GM18526 (cell line): ENCODE measurements around the gene SMYD3.

Experiments
- POLR2A ChIP-seq: IDR thresholded peaks from 3 replicates; pipeline ENCODE4 v1.6.1; 2011; ENCODE audit not compliant: insufficient read length; ENCODE audit errors: extremely low read depth

The SMYD3 gene

GRCh38 chr1:246145900-246146299 is 361.2 kb downstream of the SMYD3 start:
- no peak for TF ChIP-seq POLR2A

- TF ChIP-seq POLR2A, result no peak
Measured at GRCh38 chr1:246144931-246145330, 362.1 kb downstream of the SMYD3 start.

DNA sequence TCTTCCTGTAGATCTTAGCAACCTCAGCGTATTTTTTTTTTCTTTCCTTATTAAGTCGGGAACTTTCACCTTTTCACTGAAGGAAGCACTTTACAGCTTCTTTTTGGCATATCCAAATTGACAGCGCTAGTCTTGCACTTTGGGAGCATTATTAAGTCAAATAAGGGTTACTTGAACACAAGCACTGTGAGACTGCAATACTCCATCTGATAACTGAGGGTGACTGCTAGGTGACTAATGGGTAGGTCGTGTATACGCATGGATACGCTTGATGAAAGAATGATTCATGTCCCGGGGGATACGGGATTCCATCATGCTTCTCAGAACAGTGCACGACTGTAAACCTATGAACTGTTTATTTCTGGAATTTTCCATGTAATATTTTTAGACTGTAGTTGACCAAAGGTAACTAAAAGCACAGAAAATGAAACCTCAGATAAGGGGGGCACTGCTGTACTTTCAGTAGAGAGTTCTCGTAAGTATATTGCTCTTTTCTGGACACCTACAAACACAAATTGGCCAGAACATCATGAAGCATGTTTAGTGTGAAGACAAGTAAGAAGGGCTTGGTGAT is 364.7 kb downstream of the SMYD3 start:
- TF ChIP-seq POLR2A, result no peak

DNA sequence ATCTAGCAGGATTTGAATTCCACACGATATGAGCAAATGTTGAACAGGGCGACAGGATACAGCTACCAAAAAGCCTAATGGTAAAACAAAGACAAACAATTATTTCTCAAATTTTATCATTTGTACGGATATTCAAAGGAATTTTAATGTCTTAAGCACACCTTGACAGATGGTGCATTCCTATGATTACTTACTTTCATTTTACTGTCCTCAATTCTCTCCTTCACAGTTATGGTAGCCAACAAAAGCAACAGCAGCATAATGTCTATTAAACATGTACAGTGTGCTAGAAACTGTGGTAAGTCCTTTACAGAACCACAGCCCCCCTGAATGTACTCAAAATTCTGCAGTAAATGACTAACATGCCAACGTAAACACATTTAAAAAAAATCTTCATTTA is 365.8 kb downstream of the SMYD3 start:
- TF ChIP-seq POLR2A, result no peak

GRCh38 chr1:246139745-246140182 is 367.3 kb downstream of the SMYD3 start:
- TF ChIP-seq POLR2A, result no peak

DNA sequence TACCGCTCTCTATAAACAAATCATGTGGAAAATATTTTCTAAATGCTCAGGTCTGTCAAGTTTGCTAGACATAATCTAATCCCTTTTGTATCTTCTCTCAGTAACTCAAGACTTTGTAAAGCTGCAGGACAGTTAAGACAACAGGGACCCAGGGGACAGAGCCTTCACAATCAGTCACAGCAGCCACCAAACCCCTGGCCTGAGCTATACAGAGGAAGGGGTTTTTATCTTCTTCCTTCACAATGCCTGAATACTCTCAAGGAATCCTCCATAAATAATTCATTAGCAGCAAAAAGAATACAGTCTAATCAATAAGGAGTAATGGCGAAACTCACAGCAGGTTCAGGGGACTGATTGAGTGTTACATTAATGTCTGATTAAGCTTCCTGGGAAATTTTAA is 368.3 kb downstream of the SMYD3 start:
- no peak for TF ChIP-seq POLR2A

GRCh38 chr1:246136477-246136876 is 370.6 kb downstream of the SMYD3 start:
- no peak for TF ChIP-seq POLR2A

GRCh38 chr1:246134789-246135188 is 372.3 kb downstream of the SMYD3 start:
- no peak for TF ChIP-seq POLR2A

- TF ChIP-seq POLR2A, result no peak
Measured at GRCh38 chr1:246131095-246131494, 376.0 kb downstream of the SMYD3 start.

DNA sequence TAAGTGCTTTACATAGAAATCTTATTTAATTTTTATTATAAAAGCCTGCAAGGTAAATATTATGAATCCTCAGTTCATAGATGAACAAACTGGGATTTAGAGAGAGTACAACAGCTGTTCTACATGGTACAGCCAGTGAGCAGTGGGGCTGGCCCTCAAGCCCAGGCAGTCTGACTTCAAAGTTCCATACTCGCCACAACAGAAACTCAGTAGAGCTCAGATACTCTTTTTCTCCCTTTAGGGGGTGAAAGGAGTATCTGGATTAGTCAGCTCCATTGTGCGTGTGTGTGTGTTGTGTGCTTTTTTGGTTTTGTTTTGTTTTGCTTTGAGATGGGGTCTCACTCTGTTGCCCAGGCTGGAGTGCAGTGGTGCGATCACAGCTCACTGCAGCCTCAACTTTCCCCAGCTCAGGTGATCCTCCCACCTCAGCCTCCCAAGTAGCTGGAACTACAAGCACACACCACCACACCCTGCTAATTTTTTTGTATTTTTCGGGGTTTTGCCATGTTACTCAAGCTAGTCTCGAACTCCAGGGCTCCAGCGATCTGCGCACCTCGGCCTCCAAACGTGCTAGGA is 378.5 kb downstream of the SMYD3 start:
- no peak for TF ChIP-seq POLR2A

GRCh38 chr1:246126580-246126979 is 380.5 kb downstream of the SMYD3 start:
- TF ChIP-seq POLR2A, result no peak

DNA sequence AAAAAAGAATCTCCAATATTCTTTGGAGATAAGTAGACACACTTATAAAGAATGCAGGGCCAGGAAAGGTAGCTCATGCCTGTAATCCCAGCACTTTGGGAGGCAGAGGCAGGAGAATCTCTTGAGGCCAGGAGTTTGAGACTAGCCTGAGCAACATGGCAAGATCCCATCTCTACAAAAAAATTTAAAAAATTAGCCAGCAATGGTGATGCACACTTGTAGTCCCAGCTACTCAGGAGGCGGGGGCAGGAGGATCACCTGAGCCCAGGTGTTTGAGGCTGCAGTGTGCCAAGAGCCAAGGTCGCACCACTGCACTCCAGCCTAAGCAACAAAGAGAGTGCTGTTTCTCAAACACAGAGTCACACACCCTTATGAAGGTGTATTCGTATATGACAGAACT is 385.0 kb downstream of the SMYD3 start:
- TF ChIP-seq POLR2A, result no peak

DNA sequence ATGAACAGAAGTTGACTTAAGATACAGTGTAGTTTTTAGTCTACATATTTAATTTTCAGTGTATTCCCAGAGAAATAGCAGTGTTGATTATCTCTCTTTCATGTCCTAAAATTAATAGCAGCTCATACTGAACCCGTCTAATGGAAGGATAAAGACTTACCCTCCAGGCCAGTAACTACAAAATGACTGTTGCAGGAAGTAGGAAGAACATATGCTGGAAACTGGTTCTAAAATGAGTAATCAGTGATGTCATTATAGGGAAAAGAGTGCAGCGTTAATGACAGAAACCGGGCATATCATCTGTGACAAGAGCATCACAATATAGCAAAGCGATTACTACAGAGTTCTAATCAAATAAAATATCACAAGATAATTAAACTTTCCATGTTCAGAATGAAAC is 385.5 kb downstream of the SMYD3 start:
- TF ChIP-seq POLR2A, result no peak

DNA sequence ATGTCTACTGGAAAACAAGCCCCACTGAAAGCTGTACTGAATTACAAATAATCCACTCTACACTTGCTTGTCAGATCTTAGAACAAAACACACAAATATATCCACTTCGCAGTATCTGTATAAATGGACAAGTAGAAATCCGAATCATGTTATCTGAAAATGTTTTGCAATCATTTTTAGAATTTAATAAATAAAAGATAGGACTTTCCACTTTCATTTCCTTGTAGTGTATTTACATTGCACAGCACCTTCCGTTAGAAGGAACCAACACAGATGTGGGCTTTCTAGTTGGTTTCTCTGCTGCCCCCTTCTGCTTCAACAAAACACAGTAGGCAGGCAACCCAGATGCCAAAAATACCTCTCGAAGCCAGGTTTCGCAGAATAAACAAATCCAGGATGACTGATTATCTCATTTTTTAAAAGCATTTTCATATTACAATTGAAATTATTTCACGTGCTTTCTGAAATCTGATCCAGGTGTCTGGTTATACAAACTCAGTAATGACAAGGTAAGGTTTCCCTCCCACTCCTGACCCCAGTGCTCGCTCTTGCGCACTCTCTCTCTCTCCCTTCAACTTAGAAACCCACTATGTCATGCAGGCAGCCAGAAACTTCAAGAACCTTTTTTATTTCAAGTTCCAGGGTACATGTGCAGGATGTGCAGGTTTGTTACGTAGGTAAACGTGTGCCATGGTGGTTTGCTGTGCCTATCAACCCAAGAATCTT is 389.9 kb downstream of the SMYD3 start:
- TF ChIP-seq POLR2A, result no peak

GRCh38 chr1:246114369-246114768 is 392.7 kb downstream of the SMYD3 start:
- TF ChIP-seq POLR2A, result no peak

GRCh38 chr1:246113555-246114095 is 393.5 kb downstream of the SMYD3 start:
- no peak for TF ChIP-seq POLR2A
